Inflammatory macrophage (primary cell): ENCODE measurements around the gene IPO5.
"Not testable (repeated sequence)": the region's sequence is repeated elsewhere in the genome, so short reads cannot be mapped to it uniquely, and the experiment has no call there.

ENCODE experiments used
- DNase-seq, 2 donors: peaks; one replicate each; pipeline ENCODE4 v3.0.0-alpha.2; 2020 to 2022

IPO5 gene

DNA sequence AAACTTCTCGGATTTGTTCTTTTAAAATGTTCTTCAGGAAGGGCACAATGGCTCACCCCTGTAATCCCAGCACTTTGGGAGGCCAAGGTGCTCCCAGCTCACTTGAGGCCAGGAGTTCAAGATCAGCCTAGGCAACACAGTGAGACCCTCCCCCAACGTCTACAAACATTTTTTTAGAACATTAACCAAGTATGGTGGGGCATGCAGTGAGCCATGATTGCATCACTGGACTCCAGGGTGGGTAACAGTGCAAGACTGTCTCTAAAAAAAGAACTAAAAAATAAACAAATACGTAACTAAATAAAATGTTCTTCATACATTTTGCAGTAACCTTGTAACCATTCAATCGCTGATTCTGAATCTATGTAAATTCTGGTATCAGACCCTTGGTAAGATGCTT, 2.1 kb upstream of the IPO5 start:
- DNase-seq, result no peak

DNA sequence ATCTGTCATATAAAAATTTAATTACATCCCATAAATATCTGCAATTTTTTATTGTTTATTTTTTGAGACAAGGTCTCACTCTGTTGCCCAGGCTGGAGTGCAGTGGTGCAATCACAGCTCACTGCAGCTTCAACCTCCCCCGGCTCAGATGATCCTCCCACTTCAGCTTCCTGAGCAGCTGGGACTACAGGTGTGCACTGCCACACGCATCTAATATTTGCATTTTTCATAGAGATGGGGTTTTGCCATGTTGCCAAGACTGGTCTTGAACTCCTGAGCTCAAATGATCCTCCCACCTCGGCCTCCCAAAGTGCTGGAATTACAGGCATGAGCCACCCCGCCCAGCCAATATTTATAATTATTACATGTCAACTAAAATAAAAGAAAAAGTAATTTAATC, 644 bp upstream of the IPO5 start:
- not testable (repeated sequence) for DNase-seq

DNA sequence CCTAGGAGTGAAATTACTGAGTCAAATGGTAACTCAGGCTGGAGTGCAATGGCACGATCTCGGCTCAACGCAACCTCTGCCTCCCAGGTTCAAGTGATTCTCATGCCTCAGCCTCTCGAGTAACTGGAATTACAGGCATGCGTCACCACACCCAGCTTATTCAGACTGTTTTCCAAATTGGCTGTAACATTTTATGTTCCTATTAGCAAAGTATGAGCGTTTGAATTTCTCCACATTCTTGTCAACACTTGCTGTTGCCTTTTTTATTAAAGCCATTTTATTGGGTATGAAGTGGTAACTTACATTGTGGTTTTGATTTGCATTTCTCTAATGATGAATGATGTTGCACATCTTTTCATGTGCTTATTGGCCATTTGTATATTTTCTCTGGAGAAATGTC, 7.9 kb downstream of the IPO5 start:
- DNase-seq, result no peak

DNA sequence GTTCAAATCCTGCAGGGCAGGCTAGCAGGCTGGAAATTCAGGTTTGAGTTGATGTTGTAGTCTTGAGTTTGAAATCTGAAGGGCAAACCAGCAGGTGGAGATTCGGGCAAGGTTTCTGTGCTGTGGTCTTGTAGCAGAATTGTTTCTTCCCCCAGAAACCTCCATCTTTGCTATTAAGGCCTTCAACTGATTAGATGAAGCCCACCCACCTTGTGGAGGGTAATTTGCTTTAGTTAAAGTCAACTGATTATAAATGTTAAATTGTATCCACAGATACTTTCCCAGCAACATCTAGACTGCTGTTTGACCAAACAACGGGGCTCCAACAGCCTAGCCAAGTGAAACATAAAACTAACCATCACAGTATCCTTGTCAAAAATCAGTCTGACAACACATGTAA, 9.4 kb downstream of the IPO5 start:
- DNase-seq, result no peak

DNA sequence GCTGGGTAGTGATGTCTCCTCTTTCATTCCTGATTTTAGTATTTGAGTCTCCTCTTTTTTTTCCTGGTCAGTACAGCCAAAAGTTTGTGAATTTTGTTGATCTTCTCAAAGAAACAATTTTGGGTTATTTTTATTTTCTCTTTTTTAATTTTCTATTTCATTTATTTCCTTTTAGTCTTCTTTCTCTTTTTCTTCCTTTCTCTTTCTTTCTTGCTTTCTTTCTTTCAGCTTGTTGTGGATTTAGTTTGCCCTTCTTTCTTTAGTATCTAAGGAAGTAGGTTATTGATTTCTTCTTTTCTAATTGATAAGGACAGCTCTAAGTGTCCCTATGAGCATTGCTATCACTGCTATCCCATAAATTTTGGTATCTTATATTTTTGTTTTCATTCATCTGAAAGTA, 13.8 kb downstream of the IPO5 start:
- DNase-seq, result no peak

DNA sequence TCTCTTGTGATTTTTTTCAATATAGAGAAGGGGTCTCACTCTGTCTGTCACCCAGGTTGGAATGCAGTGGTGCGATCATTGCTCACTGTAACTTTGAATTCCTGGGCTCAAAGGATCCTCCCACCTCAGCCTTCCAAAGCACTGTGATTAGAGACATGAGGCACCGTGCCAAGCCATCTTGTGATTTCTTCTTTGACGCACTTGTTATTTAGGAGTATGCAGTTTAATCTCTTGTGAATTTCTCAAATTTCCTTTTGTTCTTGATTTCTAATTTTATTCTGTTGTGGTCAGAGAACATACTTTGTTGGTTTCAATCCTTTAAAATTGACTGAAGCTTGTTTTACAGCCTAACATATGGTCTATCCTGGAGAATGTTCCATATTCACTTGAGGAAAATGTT, 14.5 kb downstream of the IPO5 start:
- no peak for DNase-seq

DNA sequence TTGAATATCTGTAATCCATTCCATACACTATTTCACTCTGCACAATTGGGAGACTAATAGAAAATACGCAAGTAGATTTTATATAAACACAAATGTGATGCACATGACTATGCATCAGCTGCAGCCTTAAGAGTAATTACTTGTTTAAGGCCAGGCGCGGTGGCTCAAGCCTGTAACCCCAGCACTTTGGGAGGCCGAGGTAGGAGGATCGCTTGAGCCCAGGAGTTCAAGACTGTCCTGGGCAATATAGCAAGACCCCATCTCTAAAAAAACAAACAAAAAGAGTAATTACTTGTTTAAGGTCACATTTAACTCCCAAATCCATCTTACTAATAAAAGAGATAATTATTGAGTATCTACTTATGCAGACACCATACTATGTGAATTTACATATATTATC, 18.0 kb downstream of the IPO5 start:
- no peak for DNase-seq

DNA sequence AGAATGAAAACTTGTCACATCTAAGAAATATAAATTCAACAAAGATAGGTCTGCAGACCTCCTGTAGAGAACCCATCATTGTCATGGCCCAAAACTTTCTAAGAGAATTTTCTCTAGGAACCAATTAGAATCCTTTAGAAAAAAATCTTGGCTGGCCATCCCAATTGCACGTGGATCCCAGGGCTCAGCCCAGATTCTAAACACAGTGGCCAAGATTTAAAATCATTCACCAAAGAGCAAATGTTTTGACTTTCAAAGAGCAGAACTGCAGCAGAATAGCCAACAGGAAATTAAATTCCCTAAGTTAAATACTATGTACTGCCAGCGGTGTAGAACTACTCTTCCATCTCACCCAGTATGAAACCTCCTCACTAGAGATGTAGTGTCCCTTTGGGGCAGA, 21.3 kb downstream of the IPO5 start:
- DNase-seq, result no peak

DNA sequence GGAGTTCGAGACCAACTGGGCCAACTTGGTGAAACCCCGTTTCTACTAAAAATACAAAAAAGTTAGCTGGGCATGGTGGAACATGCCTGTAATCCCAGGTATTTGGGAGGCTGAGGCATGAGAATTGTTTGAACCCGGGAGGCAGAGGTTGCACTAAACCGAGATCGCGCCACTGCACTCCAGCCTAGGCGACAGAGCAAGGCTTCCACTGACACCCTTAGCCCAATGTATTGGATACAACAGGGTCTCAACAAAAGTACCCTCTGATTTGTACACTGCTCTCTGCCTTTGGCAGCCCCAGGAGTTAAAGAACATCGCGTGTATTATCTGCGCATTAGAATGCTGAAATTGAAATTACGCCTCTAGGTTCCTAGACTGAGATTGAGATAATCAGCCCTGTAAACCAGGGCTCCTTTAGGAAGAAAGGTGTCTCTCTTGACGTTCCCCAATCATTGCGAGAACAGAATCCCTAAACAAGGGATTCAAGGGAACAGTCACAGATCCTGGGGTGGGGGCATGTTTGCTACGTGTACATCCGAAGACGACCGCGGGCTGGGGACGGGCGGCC, 21.9 kb downstream of the IPO5 start:
- DNase-seq, result no peak

DNA sequence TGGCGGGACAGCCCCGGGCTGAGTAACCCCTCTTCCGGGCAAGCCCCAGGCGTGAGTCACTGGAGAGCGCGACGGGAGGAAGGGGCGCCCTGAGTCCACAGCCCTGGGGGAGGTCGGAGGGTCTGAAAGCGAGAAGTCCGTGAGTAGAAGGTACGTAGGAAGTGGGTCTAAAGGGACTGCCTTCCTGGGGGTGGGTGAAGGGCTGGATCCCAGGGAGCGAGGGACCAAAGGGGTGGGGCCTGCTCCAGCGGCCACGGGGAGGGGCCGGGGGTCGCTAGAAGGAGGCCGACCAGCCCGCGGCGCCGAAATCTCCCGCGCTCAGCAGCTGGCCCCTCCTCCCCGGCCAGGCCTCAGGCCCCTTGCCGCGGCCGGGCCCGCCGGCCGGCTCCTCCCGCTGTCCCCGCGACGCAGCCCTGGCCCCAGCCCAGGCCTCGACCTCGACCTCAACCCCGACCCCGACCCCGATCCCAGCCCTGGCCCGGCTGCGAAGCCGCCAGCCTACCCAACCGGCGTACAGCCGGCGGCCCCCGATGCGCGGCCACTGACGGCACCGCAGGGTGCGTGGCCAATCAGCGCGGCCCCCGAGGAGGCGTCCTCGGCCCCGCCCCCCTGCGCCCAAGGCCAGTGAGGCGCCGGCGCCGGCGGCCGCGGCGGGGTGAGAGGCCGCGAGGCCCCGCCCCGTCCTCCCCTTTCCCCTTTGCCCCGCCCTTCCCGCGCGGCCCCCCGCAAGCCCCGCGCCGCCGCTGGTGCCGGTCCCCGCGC, 22.6 kb downstream of the IPO5 start:
- peak; percentile 83 to 91 for DNase-seq

DNA sequence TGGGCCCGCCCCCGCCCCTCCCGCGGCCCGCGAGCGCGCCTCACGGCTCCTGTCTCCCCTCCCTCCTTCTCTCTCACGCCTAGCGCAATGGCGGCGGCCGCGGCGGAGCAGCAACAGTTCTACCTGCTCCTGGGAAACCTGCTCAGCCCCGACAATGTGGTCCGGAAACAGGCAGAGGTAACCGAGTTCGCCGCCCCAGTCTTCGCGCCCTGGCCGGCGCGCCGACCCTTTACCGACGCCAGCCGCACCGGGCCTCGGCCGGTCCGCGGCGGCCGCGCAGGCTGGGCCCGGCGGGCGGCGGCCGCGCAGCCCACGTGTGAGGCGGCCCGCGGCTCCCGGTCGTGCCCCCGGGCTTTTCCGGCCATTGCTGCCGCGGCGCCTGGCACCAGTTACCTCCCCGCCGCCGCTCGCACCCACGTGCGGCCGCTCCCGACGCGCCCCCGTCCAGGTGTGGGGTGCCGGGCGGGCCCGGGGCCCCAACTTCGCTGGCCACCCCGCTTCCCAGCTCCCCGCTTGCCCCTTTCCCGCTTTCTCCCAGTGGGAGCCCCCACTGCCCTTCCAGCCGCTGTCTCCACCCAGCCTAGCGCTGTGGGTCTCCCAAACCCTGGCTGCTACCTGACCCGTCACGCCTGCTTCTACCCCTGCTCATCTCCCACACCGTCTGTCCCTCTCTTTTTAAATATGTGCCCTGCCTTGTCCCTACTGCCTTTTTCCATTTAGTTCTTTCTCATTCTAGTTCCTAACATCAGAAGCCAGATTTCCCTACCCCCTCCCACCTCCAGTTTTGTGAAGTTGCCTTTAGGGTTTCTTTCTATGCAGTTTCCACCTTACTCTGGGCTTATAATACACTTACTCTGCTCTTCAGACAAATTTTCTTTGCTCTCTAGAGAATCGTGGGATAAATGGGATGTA, 23.4 kb downstream of the IPO5 start:
- peak in 1 of 2 donors; percentile 41 for DNase-seq

DNA sequence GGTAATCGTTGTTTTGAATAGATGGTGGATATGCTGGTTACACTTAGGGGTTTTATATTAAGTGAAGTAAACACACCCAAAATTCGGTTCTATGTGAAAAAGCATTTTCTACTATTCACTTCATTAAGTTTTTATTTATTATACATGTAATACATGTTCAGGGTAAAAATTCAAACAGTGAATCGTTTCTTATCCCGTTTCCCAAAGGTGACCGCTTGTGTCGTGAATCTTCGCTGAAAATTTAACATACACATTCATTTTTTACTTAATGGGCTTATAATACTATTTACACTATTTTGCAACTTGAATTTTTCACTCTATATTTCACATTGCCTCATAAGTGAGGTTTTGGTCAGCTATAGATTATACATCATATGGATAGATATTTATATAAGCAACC, 24.5 kb downstream of the IPO5 start:
- DNase-seq, result no peak

DNA sequence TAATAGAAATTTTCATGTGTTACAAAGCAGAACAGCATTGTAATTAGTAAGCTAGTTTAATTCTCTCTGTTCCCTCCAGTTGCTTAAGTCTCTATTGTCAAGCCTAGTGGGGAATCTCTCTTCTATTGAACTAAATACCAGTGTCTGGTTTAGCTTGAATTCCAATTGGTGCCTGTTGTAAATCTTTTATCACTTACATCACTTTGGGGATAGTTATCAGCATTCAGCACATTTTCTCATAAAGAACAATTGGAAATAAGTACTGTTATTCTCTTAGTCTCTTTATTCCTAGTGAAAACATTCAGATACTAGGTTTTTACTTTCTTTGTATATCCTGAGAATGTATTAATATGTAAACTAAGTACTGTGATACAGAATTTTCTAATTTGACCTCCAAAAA, 25.2 kb downstream of the IPO5 start:
- no peak for DNase-seq

DNA sequence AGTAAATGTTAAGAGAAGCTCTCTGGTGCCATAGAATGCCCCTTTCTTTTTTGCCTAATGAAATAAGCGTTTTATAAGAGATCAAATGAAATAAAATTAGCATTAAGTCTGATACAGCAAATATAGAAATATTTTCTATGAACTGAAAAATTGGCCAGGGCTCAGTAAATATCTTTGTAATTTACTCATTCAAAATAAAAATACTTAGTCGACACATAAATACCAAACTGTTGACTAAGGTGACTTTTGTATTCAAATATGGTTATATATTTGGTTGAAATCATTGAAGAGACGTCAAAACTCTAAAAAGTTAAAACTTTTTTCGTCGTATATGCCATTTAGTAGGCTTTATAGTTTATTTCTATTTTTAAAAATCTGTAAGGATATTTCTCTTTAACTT, 25.6 kb downstream of the IPO5 start:
- no peak for DNase-seq

DNA sequence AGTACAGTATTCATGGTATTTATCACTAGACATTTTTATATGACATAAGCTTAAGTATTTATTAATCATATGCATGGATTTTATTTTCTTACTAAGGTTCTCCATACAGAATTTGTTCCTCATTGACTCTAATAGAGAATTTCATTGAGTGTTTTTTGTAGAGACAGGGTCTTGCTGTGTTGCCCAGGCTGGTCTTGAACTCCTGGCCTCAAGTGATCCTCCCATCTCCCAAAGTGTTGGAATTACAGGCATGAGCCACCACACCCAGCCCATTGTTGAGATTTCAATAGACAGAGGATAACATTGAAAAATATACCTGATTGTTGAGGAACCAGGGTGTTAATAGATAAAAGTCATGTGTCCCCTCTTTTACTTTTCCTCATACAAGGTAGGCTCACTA, 26.1 kb downstream of the IPO5 start:
- DNase-seq, result no peak

DNA sequence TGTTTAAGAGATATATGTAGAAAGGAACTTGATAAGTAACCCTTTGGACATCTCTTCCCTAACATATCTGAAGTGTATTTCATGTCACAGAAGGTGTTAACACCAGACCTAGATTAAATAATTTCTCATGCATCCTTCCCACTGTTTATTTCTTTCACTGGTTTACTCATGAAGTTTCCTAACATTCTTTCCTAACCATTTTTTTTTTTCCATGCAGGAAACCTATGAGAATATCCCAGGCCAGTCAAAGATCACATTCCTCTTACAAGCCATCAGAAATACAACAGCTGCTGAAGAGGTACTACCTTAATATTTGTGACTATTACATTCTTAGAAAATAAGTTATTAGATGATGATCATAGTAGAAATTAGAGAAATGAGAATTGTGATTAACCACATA, 28.8 kb downstream of the IPO5 start:
- no peak for DNase-seq

DNA sequence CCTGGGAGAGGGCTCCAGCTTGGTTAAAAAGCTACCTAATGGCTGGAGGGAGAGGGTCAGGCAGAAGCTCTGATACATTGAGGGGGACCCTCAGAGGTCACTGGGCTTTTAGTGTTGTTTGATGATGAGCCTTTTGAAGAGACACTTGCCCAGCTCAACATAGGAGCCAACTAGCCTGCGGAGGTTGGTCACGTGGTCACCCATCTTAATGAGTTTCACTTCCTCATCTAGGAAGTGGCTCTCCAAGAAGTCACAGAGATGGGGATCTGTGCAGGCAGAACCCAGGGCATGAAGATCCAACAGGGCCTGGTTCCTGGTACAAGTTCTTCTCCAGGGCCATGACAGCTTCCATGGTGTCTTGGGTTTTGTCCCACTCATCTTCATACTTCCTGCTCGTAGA, 33.4 kb downstream of the IPO5 start:
- DNase-seq, result peak; percentile 67 to 80

DNA sequence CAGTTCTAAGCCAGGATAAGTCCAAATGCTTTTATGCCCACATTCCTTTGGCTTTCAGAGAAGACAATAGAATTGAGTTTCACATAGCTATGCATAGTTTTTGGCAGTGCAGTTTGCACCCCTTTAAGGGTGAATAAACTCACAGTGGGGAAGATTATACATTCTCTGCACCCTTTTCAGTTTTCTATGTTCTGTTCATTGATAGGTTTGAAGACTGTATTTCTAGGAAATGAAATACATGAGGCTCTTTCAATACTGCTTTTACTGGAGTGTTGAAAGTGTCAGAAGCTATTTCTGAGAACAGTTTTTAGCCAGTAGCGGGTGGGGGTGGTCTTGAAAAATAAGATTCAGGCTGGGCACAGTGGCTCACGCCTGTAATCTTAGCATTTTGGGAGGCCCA, 46.2 kb downstream of the IPO5 start:
- DNase-seq, result no peak

DNA sequence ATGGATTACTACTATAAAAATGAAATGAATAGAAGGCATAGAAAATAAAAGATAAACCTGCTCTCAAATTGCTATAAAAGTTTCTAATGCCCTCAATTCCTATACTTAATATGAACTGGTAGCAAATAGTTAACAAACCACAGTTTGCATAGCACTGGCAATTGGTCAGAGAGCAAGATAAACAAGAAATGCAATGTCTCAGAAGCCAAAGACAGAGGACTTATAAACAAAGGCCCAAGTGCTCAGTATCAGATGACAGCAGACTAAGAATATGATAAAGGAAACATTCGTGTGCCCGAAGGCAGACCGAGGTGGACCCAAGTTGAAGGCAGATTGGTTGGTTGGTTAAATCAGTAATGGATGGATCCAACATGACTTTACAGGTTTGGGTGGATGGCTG, 50.6 kb downstream of the IPO5 start:
- no peak for DNase-seq

DNA sequence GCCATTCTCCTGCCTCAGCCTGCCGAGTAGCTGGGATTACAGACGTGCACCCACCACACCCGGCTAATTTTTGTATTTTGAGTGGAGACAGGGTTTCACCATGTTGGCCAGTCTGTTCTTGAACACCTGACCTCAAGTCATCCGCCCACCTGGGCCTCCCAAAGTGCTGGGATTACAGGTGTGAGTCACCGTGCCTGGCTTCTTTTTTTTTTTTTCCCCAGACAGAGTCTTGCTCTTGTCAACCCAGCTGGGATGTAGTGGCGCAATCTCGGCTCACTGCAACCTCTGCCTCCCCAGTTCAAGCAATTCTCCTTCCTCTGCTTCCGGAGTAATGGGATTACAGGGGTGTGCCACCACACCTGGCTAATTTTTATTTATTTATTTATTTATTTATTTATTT, 51.5 kb downstream of the IPO5 start:
- peak in 1 of 2 donors; percentile 3 for DNase-seq

DNA sequence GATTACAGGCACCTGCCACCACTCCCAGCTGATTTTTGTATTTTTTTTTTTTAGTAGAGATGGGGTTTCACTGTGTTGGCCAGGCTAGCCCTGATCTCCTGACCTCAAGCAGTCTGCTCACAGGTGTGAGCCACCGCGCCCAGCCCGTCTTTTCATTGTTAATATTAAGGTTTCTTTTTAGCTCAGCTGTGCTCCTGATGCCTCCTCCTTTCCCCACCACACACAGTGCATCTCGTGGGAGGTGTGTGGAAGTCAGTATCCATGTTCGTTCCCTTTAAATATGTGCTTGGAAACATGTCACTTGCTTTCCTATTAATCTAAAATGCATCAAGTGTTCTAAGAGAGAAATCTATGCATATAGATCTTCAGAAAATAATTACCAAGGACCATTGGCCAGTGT, 53.5 kb downstream of the IPO5 start:
- no peak for DNase-seq

DNA sequence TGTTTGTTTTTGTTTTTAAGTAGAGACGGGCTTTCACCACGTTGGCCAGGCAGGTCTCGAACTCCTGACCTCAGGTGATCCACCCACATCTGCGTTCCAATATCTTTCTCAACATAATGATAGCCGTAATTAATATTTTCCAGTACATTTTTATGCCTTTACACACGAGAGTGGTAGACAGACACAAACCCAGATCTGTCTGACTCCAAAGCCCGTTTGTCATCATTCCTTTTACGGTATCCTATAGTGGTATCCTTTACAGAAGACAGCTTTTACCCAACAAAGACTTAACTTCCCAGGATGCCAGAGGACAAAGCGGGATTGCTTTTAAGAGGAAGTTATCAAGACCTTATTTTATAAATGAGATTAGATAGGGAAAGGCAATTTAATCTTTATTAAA, 59.8 kb downstream of the IPO5 start:
- DNase-seq, result no peak

DNA sequence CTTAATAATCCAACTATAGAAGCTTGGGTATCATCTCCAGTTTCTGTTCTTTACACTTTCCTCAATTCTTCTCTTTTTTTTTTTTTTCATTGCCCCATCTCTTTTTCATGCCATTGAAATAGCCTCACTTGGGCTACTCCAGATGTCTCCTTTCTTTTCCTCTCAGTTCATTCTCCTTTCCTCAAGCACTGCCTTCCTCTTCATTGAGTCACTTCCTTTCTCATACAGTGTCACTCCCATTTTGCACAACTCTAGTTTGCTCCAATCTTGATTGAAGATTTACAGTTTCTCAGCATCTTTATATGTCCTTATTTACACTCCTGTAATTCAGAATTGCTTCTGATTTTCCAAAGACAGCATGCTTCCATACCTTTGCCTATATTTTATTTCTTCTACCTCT, 61.3 kb downstream of the IPO5 start:
- DNase-seq, result no peak

DNA sequence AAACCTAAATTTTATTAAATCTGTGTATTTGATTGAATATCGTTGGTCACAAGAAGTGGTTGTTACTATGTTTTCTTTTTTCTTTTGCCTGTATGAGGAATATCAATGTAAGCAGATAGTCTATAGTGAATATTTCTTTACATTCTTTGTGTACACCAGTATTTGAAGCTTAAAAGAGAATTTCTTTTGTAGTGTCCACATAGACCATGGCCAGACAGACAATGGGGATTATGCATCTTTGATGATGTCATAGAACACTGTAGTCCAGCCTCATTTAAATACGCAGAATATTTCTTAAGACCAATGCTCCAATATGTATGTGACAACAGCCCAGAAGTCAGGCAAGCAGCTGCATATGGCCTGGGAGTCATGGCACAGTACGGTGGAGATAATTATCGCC, 64.8 kb downstream of the IPO5 start:
- DNase-seq, result no peak
